HG02981 (cell line): ENCODE measurements around the gene CARD10.

Experiments used
- ATAC-seq: cut with Tn5 transposase; IDR thresholded peaks from one replicate; pipeline ENCODE4 v1.9.1; 2021; ENCODE audit warnings: mild to moderate bottlenecking, moderate library complexity; ENCODE audit not compliant: unreplicated experiment

The CARD10 gene, protein sequence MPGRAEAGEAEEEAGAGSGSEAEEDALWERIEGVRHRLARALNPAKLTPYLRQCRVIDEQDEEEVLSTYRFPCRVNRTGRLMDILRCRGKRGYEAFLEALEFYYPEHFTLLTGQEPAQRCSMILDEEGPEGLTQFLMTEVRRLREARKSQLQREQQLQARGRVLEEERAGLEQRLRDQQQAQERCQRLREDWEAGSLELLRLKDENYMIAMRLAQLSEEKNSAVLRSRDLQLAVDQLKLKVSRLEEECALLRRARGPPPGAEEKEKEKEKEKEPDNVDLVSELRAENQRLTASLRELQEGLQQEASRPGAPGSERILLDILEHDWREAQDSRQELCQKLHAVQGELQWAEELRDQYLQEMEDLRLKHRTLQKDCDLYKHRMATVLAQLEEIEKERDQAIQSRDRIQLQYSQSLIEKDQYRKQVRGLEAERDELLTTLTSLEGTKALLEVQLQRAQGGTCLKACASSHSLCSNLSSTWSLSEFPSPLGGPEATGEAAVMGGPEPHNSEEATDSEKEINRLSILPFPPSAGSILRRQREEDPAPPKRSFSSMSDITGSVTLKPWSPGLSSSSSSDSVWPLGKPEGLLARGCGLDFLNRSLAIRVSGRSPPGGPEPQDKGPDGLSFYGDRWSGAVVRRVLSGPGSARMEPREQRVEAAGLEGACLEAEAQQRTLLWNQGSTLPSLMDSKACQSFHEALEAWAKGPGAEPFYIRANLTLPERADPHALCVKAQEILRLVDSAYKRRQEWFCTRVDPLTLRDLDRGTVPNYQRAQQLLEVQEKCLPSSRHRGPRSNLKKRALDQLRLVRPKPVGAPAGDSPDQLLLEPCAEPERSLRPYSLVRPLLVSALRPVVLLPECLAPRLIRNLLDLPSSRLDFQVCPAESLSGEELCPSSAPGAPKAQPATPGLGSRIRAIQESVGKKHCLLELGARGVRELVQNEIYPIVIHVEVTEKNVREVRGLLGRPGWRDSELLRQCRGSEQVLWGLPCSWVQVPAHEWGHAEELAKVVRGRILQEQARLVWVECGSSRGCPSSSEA

DNA sequence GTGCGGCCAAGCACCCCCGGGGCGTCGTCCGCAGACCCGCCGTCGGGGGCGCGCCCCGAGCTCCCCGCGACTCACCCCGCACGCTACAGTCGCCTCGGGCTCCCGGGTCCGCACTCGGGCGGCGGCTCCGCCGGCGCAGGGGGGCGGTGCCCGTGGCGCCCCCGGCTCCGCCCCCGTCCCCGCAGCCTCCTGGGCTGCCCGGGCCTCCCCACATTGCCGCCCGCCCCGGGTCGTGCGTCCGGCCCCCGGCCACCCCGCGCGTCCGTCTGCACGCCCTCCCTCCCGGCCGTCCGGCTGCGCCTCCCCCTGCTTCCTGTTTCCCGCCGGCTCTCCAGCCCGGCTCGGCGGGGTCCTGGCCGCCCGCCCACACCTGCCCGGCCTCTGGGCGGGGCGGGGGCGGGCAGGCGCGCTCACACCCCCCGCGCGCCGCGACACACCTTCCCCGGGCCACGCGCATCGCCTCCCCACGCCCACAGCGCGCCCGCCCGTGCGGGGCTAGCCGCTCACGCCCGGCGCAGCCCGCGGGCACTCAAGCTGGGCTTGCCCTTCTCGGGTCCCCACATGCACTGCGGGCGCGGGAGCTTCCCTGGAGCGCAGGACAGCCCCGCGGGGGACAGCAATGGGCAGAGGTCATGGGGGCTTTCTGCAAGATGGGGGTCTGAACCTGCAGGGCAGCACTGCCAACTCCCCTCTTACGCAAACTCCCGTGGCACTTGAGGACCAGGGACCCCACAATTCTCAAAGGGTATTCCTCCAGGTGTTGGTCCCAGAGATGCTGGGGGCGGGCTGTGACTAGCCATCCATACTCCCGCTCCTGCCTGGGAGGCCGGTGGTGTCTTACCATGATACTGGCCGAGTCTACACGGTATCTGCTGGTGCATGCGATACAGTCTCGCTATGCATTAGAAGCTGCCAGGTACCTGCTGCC, at the start of gene CARD10:
TSS of gene CARD10 (minus strand) at position 148 of the 928 bp plus-strand sequence. CDS start 215 bp downstream, outside the sequence.
- ATAC-seq, result no peak

DNA sequence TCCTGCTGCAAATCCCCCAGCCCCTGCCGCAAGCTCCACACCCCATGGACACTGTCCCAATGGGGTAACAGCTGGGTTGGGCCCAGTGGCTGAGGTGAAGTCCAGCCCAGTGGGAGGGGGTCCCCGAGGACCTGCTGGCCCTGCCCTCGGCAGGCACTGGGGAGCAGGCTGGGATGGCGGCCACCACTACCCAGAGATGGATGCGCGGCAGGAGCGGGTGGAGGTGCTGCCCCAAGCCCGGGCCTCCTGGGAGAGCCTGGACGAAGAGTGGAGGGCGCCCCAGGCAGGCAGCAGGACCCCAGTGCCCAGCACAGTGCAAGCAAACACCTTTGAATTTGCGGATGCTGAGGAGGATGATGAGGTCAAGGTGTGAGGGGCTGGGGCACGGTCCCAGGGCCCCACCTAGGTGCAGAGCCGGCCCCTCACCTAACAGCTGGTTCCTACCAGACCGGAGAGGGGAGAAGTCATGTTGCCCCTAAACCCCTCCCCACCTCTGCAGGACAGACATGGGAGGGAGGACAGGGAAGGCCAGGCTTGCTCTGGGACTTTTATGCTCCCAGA, 49.3 kb upstream of the CARD10 start:
- no peak for ATAC-seq

DNA sequence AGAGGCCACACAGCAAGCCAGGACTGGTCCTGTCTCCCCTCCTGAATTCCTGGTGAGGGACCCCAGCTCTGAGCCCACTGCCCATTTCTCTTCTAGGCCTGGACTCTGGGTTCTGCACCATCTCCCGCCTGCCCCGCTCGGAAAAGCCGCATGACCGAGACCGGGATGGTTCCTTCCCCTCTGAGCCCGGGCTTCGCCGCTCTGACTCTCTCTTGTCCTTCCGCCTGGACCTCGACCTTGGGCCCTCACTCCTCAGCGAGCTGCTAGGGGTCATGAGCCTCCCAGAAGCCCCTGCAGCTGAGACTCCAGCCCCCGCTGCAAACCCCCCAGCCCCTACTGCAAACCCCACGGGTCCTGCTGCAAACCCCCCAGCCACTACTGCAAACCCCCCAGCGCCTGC, 48.8 kb upstream of the CARD10 start:
- no peak for ATAC-seq

DNA sequence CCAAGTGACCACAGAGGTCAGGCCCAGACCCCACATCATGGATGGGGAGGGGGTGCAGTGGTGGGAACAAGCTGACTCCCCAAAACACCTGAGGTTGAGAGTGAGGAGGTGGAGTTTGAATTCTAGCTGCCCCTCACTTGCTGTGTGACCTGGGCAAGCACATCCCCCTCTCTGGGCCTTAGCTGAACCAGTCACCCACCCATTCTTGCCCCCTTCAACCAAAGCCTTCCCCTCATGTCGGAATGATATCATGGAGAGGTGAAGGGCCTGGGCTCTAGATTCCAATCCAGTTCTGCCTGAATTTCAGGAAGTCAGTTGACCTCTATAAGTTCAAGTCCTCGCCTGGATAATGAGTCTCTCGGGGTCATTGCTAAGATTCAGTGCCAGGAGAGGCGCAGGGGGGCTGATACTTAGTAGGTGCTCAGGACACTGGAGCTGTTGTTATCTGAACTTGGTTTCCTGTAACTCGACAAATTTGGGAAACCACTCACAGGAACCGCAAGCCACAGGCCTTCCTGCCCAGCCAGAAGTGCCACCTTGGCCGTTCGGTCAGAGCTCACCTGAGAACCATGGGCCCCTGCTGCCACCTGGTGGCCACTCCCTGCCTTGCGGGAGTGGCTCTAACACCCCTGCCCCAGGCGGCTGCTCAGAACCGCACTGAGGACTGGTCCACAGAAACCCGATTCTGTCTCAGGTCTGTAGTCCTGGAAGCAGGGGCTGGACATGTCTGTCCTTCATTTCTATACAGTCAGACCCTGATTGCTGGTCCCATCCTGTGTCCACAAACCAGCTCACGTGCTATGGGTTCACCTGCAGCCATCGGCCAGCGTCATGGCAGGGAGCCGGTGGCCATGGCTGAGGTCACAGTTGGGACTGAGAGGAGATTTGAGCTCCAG, 47.9 kb upstream of the CARD10 start:
- ATAC-seq, result peak; percentile 66

DNA sequence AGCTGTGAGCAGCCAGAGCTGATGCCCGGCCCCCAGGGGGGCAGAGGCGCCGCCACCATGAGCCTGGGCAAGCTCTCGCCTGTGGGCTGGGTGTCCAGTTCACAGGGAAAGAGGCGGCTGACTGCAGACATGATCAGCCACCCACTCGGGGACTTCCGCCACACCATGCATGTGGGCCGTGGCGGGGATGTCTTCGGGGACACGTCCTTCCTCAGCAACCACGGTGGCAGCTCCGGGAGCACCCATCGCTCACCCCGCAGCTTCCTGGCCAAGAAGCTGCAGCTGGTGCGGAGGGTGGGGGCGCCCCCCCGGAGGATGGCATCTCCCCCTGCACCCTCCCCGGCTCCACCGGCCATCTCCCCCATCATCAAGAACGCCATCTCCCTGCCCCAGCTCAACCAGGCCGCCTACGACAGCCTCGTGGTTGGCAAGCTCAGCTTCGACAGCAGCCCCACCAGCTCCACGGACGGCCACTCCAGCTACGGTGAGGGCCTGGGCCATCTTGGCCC, 47.2 kb upstream of the CARD10 start:
- ATAC-seq, result no peak

DNA sequence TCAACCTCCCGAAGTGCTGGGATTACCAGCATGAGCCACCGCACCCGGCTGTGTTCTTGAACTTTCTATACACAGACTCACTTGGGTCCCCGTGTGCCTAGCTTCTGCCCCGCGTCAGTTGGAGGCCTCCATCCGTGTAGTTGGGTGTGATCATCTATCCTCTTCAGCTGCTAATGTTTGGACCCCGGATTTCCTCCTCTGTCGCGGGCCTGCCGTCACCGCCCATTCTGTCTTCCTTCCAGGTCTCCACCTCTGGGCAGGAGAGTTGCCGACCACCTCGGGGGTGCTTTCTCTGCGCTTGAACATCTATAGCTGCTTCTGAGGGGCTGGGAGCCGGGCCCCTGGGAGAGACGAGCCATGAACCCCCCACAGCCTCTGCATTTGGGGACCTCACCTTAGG, 46.6 kb upstream of the CARD10 start:
- no peak for ATAC-seq

DNA sequence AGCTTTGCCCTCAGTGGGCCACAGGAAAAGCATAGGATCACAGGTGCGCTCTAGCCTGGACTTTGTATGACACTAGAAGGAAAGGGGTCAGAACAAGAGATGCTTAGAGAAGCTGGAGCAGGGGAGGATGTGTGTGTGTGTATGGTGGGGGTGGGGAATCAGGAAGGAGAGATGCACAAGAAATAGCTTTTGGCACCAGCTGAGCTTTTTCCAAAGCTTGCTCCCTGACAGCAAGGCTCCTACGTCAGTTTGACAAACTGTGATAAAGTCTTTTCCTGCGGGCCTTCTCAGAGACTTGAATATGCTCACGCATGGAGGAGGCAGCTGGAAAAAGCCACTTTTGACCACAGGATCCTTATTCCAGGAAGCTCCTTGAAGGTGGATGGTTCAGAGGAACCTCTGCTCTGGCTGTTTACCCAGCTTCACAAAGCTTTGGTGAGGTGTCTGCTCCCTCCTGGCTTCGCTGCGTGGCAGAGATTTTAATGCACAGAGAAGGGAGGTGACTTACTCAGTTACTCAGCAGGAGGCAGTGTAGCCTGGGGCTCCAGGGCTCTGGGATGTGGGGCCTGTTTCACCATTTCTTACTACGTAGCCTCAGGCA, 45.0 kb upstream of the CARD10 start:
- ATAC-seq, result no peak

DNA sequence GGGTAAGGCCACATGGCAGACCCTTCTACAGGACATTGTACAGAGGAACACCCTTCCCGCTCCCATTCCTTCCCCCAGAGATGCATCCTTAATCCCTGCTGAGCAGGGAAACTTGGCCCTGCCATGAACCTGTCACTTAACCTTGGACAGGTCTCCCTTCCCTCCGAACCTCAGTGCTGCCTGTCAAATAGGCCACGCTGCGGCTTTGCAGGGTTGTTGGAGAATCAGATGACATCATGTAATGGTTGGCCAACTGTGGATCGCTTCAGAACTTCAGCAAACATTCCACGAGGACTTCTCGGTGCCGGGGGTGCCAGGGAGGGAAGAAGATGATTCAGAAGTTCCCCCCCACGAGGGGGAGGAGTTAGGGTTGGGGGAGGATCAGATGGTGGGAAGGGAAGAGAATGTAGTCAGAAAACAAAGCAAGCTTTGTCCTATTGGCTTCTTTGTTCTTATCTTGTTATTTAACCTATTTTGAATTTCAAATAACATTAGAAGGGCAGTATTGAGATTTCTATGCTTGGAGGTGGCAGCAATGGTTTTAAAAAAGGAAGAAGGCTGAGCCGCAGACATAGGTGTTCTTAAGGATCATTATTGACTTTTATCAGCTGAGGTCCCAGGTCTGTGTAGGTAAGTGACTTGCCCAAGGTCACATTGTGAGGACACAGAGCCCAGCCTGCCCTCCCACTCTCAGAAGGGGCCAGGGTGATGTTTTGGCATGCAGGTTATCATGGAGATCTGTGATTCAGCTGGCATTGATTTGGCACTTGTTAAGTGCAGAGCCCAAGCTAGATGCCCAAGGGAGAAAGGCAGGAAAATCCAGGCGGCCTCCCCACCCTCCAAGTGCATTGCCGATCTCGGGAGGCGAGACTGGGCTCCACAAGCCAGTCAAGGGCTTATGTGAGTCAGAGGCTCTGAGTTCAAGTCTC, 44.2 kb upstream of the CARD10 start:
- ATAC-seq, result no peak

DNA sequence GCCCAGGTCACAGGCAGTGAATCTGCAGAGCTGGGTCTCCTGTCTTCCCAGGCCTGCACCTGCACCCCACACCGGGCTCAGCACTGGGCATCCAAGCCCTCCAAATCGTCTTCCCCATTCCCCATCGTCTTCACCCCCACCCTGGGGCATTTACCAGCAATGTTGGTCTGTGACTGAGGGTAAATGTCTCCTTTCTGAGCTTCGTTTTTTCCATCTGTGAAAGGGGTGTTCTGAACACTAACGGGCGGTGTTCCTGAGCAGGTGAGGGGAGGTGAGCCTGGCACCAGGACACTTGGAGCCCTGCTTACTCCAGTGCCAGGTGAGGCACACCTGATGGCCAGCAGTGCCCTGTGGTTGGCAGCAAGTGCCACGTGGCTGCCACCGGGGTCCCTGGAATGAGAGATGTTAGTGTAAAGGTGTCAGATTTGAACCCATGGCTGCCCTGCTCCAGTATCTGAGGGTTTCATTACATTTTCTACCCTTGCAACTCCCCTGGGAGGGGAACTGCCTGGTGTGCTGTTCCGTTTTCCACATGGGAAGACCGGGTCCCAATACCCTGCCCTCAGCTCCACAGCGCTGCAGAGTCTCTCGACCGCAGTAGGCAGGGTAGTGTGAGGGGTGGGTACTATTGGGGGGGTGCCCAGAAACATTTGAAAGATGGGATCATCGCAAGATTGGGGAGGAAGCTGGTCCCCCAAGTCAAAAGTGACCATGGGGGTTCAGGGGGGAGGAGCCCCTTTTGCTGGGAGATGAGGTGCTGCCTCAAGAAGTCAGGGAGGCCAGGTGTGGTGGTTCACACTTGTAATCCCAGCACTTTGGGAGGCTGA, 43.0 kb upstream of the CARD10 start:
- no peak for ATAC-seq

DNA sequence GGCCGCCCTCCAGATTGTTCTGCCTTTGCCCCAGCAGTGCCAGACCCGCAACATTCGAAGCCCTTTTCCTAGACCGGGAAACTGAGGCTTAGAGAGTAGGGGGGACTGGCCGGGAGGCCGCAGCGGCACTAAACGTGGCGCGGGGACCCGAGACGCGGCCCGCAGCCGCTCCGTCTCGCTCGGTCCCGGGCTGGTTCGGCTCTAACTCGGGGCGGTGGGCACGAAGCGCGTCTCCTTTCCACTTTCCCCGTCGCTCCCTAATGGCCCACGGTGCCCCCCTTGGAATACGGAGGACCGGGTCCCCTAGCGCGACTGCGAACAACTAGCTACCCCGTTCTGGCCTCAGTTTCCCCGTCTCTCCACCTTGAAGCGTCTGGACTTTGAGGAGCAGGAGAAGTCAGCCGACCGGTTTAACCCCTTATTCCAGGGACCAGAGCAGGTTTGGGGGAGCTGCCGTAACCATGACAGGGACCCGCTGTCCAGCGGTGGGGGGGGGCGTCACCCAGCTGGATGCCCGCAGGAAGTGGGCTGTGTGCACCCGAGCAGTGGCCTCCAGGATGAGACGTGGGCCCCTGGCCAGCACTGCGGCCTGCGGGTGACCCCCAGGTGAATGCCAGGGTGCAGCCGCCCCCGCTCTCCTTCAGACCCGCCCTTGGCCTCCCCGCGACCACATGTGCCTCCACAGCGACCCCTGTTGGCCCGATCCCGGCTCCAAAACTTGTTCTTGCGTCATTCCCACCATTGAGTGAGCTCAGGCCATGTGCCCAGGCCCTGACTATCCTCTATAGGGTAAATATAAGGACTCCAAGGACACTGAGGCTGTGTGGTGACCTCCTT, 42.2 kb upstream of the CARD10 start:
- no peak for ATAC-seq

DNA sequence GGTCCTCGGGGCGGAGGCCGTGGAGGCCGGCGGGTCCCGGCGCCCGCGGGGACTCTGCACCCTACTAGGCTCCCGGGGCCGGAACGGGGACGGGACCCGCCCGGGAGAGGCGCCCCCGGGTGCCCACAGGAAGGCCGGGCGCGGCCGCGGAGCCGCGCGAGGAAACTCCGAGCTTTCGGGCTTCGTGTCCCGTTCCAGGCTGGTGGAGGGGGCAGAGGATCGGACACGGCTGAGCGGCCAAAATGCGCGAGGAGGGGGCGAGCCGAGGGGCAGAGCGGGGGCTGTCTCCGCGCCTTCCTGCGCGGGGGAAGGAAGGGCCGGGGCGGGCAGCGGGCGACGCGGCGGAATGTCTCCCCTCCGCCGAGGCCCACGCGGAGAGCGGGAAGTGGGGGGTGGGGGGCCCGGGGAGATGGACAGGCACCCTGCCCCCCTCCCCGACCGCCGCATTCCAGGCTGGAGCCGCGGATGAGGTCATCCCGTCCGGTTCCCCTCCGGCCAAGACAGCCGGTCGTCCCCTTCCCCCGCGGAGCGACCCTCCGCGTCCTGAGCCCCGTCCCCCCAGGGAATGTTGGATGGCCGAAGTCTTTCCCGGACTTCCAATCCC, 41.5 kb upstream of the CARD10 start:
- no peak for ATAC-seq

DNA sequence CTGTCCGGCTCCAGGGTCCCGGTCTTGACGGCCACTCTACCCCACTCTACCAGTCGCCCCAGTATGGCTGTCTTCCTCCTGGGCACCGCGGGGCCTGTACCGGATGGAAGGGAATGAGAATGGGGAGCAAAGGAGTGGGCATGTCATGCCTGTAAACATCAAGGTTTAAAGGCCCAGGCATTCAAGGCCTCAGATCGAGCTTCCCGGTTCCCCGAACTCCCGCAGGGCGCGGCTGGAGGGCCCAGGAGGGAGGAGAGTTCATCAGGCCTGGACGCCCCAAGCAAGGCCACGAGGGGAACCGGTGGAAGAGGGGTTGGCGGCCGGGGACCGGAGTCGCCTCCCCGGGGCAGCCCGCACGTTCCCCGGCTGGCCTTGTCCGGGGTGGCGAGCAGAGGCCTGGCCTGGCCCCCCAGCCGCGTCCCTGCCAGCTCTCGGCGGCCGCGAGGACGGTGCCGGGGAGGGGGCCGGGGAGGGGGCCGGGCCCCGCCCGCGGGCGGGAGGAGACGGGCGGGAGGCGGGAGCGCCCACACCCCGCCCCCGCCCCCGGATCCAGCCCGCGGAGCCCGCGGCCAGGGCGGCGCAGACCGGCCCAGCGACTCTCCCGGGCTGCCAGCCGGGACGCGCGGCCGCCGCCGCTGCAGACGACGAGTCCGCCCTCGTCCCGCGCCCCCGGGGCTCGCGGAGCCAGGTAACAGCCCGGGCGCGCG, 40.8 kb upstream of the CARD10 start, which contains the start of gene CDC42EP1:
TSS of gene CDC42EP1 (plus strand) at position 580 of the 707 bp plus-strand sequence. CDS start 5,870 bp downstream, outside the sequence.
- ATAC-seq, result no peak

DNA sequence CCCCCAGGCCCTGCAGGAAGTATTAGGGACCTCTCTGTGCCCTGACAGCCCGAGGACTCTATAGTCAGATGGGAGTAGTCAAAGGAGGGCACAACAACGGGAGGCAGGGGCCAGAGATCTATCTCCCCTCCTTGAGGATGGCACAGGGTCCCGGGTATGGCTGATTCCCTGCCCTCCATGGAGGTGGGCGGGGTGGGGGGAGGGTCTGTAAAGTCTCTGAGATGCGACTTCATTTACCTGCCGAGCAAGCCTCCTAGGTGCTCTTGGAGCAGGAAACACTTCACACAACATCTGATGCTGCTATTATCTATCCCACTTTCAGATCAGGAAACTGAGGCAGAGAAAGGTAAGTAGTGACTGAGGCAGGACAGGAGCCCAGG, 40.3 kb upstream of the CARD10 start:
- ATAC-seq, result no peak

DNA sequence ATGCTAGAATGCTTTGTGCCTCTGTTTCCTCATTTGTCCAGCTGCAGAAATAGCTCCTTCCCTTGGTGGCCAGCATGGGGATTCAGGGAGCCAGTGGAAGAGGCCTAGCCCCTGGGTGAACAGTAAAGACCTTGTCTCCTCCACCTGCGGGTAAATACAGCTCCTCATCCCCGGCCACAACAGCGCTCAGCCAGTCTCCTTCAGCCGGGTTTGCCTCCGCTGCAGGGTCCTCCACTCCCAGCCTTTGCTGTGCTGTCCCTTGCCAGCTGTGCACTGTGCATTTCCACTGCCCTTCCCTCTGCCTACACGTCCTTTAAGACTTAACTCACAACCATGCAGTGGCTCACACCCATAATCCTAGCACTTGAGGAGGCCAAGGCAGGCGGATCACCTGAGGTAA, 39.6 kb upstream of the CARD10 start:
- no peak for ATAC-seq
